ENCODE measurements around the gene CACNB2. TPM values are rescaled to one million over a fixed set of nuclear protein-coding genes. Genes with fewer than 3 reads are reported as not detected.

The CACNB2 gene
- total and polyA plus RNA-seq, 4 donors, result 0.38 to 3.1 (median 0.83) TPM

DNA sequence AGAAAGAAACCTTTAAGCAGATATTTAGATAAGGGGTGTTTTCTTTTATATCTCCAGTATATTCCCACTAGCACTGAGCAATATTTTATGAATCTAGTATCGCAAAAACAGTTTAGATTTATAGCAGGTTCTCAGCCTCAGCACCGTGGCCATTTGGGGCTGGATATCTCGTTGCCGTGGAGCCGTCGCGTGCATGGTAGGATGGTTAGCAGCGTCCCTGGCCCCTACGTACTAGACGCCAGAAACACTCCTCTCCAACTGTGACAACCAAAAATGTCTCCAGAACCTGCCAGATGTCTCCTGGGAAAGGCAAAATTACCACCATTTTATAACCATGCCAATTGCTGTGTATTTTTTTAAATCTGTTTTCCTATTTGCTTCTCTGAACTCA, 172.9 kb downstream of the CACNB2 start:
- H3K27me3 ChIP-seq (ENCODE audit: control insufficient read depth in 4 of 4, insufficient read depth in 4 of 4, low read length in 3 of 4), result no peaks in the 10 kb centered on the region
- peak overlapping the region; percentile 11 to 59 for H3K9ac ChIP-seq (ENCODE audit: low read depth in 1 of 2, low read length in 2 of 2)
- peak overlapping the region; percentile 21 to 30 for H3K27ac ChIP-seq (ENCODE audit: low read depth in 1 of 2, low read length in 2 of 2)
- WGBS, result 76% methylated on average over 10 of the region's 10 CpGs
- no peak for TF ChIP-seq TAF1 (conservative IDR thresholded peaks at IDR 0.05)
- TF ChIP-seq HNF4G (IDR thresholded peaks at IDR 0.05), result no peak
- TF ChIP-seq, protein P1, sequence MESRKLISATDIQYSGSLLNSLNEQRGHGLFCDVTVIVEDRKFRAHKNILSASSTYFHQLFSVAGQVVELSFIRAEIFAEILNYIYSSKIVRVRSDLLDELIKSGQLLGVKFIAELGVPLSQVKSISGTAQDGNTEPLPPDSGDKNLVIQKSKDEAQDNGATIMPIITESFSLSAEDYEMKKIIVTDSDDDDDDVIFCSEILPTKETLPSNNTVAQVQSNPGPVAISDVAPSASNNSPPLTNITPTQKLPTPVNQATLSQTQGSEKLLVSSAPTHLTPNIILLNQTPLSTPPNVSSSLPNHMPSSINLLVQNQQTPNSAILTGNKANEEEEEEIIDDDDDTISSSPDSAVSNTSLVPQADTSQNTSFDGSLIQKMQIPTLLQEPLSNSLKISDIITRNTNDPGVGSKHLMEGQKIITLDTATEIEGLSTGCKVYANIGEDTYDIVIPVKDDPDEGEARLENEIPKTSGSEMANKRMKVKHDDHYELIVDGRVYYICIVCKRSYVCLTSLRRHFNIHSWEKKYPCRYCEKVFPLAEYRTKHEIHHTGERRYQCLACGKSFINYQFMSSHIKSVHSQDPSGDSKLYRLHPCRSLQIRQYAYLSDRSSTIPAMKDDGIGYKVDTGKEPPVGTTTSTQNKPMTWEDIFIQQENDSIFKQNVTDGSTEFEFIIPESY (IDR thresholded peaks at IDR 0.05), result no peak
- TF ChIP-seq RAD21 (IDR thresholded peaks at IDR 0.05), result no peak
- TF ChIP-seq, protein P2, sequence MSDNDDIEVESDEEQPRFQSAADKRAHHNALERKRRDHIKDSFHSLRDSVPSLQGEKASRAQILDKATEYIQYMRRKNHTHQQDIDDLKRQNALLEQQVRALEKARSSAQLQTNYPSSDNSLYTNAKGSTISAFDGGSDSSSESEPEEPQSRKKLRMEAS (IDR thresholded peaks at IDR 0.05), result no peak
- no peak for TF ChIP-seq RXRA (IDR thresholded peaks at IDR 0.05)
- TF ChIP-seq JUND (IDR thresholded peaks at IDR 0.05), result no peak
- TF ChIP-seq FOXA2 (IDR thresholded peaks at IDR 0.05), result no peak
- TF ChIP-seq, protein P3, sequence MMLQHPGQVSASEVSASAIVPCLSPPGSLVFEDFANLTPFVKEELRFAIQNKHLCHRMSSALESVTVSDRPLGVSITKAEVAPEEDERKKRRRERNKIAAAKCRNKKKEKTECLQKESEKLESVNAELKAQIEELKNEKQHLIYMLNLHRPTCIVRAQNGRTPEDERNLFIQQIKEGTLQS (IDR thresholded peaks at IDR 0.05), result no peak
- TF ChIP-seq, protein P4, sequence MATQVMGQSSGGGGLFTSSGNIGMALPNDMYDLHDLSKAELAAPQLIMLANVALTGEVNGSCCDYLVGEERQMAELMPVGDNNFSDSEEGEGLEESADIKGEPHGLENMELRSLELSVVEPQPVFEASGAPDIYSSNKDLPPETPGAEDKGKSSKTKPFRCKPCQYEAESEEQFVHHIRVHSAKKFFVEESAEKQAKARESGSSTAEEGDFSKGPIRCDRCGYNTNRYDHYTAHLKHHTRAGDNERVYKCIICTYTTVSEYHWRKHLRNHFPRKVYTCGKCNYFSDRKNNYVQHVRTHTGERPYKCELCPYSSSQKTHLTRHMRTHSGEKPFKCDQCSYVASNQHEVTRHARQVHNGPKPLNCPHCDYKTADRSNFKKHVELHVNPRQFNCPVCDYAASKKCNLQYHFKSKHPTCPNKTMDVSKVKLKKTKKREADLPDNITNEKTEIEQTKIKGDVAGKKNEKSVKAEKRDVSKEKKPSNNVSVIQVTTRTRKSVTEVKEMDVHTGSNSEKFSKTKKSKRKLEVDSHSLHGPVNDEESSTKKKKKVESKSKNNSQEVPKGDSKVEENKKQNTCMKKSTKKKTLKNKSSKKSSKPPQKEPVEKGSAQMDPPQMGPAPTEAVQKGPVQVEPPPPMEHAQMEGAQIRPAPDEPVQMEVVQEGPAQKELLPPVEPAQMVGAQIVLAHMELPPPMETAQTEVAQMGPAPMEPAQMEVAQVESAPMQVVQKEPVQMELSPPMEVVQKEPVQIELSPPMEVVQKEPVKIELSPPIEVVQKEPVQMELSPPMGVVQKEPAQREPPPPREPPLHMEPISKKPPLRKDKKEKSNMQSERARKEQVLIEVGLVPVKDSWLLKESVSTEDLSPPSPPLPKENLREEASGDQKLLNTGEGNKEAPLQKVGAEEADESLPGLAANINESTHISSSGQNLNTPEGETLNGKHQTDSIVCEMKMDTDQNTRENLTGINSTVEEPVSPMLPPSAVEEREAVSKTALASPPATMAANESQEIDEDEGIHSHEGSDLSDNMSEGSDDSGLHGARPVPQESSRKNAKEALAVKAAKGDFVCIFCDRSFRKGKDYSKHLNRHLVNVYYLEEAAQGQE (IDR thresholded peaks at IDR 0.05), result no peak
- no peak for TF ChIP-seq FOXA1 (IDR thresholded peaks at IDR 0.05)
- TF ChIP-seq GABPA (IDR thresholded peaks at IDR 0.05 in 1 of 2, conservative IDR thresholded peaks at IDR 0.05 in 1 of 2), result no peak
- peaks cover 1 to 12% (median 4%) of the 10 kb centered on the region in 4 donors for H3K4me1 ChIP-seq (ENCODE audit: control insufficient read depth in 4 of 4, insufficient read depth in 4 of 4, low read length in 3 of 4)
- H3K36me3 ChIP-seq (ENCODE audit: control insufficient read depth in 4 of 4, insufficient read depth in 3 of 4, low read depth in 1 of 4, low read length in 3 of 4), result no peaks in the 10 kb centered on the region
- DNase-seq (ENCODE audit: low spot score), result no peak
- peak overlapping the region in 1 of 3 donors; percentile 10 for H3K4me3 ChIP-seq (ENCODE audit: low read depth in 1 of 3, low read length in 3 of 3)
- no peaks in the 10 kb centered on the region for H3K9me3 ChIP-seq (ENCODE audit: control insufficient read depth in 4 of 4, low read length in 3 of 4)

DNA sequence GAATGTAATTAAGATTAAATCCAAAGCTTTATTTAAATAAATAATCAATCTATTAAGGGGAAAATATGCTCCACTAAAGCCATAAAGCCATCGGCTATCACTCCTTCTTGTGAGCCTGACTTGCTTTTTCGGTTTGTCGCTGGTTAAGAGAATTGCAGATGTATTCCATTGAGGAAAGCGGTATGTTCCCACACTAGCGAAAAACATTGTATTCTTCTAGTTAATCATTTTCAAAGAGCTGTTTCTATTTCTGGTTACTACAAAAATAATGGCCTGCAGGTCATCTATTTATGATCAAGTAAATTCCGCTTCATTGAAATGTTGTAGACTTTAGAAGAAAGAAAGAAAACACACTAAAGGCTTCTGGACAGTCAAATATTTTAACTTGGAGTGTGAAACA, 173.4 kb downstream of the CACNB2 start:
- peak overlapping the region in 1 of 3 donors; percentile 10 for H3K4me3 ChIP-seq (ENCODE audit: low read depth in 1 of 3, low read length in 3 of 3)
- 36% methylated on average over 6 of the region's 6 CpGs for WGBS
- peak overlapping the region; percentile 21 to 30 for H3K27ac ChIP-seq (ENCODE audit: low read depth in 1 of 2, low read length in 2 of 2)
- no peaks in the 10 kb centered on the region for H3K27me3 ChIP-seq (ENCODE audit: control insufficient read depth in 4 of 4, insufficient read depth in 4 of 4, low read length in 3 of 4)
- no peaks in the 10 kb centered on the region for H3K36me3 ChIP-seq (ENCODE audit: control insufficient read depth in 4 of 4, insufficient read depth in 3 of 4, low read depth in 1 of 4, low read length in 3 of 4)
- H3K9ac ChIP-seq (ENCODE audit: low read depth in 1 of 2, low read length in 2 of 2), result peak overlapping the region; percentile 16 to 59
- peaks cover 1 to 12% (median 4%) of the 10 kb centered on the region in 4 donors for H3K4me1 ChIP-seq (ENCODE audit: control insufficient read depth in 4 of 4, insufficient read depth in 4 of 4, low read length in 3 of 4)
- H3K9me3 ChIP-seq (ENCODE audit: control insufficient read depth in 4 of 4, low read length in 3 of 4), result no peaks in the 10 kb centered on the region
- no peak for DNase-seq (ENCODE audit: low spot score)
- TF ChIP-seq HNF4G (IDR thresholded peaks at IDR 0.05) (no peak), GABPA (IDR thresholded peaks at IDR 0.05 in 1 of 2, conservative IDR thresholded peaks at IDR 0.05 in 1 of 2) (no peak), TAF1 (conservative IDR thresholded peaks at IDR 0.05) (no peak), FOXA2 (IDR thresholded peaks at IDR 0.05) (no peak), SP1 (IDR thresholded peaks at IDR 0.05) (no peak), HNF4A (conservative IDR thresholded peaks at IDR 0.05) (no peak), EGR1 (IDR thresholded peaks at IDR 0.05; ENCODE audit: low read depth in 2 of 2) (no peak), JUND (IDR thresholded peaks at IDR 0.05) (no peak)
- TF ChIP-seq, protein P3 (IDR thresholded peaks at IDR 0.05), result no peak
- TF ChIP-seq, protein P2 (IDR thresholded peaks at IDR 0.05), result no peak
- TF ChIP-seq, protein P5, sequence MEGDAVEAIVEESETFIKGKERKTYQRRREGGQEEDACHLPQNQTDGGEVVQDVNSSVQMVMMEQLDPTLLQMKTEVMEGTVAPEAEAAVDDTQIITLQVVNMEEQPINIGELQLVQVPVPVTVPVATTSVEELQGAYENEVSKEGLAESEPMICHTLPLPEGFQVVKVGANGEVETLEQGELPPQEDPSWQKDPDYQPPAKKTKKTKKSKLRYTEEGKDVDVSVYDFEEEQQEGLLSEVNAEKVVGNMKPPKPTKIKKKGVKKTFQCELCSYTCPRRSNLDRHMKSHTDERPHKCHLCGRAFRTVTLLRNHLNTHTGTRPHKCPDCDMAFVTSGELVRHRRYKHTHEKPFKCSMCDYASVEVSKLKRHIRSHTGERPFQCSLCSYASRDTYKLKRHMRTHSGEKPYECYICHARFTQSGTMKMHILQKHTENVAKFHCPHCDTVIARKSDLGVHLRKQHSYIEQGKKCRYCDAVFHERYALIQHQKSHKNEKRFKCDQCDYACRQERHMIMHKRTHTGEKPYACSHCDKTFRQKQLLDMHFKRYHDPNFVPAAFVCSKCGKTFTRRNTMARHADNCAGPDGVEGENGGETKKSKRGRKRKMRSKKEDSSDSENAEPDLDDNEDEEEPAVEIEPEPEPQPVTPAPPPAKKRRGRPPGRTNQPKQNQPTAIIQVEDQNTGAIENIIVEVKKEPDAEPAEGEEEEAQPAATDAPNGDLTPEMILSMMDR (IDR thresholded peaks at IDR 0.05; ENCODE audit: low read depth, low read length, missing input control), result no peak
- TF ChIP-seq, protein P4 (IDR thresholded peaks at IDR 0.05), result no peak
- TF ChIP-seq, protein P1 (IDR thresholded peaks at IDR 0.05), result no peak

All from liver (tissue), 9 donors.